Fibroblast of lung (primary cell): ENCODE results near the gene APBB1.

Experiments
- EZH2 ChIP-seq: IDR thresholded peaks from 2 replicates; pipeline ENCODE4 v1.5.1; 2012; ENCODE audit warnings: low read length, control low read depth, mild to moderate bottlenecking; ENCODE audit errors: missing control alignments
- TF ChIP-seq, protein P1 (sequence below), 2 donors: IDR thresholded peaks in 1 of 2; conservative IDR thresholded peaks in 1 of 2; 1 replicate in 1 of 2; 2 replicates in 1 of 2; pipeline ENCODE4 v1.5.1; 2011 to 2012; ENCODE audit warnings: low read length in 2 of 2, control low read depth in 1 of 2, inconsistent platforms in 1 of 2, low read depth in 1 of 2, mild to moderate bottlenecking in 1 of 2

- TF ChIP-seq, protein P1, sequence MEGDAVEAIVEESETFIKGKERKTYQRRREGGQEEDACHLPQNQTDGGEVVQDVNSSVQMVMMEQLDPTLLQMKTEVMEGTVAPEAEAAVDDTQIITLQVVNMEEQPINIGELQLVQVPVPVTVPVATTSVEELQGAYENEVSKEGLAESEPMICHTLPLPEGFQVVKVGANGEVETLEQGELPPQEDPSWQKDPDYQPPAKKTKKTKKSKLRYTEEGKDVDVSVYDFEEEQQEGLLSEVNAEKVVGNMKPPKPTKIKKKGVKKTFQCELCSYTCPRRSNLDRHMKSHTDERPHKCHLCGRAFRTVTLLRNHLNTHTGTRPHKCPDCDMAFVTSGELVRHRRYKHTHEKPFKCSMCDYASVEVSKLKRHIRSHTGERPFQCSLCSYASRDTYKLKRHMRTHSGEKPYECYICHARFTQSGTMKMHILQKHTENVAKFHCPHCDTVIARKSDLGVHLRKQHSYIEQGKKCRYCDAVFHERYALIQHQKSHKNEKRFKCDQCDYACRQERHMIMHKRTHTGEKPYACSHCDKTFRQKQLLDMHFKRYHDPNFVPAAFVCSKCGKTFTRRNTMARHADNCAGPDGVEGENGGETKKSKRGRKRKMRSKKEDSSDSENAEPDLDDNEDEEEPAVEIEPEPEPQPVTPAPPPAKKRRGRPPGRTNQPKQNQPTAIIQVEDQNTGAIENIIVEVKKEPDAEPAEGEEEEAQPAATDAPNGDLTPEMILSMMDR (conservative IDR thresholded peaks at IDR 0.05 in 1 of 2, IDR thresholded peaks at IDR 0.05 in 1 of 2; ENCODE audit: low read depth in 1 of 2, low read length in 2 of 2): no peak
- TF ChIP-seq EZH2: no peak
Observed at GRCh38 chr11:6404342-6405051, 14.4 kb downstream of the APBB1 start.
